H1 (cell line): Measurements from ENCODE around the gene KDM6A. TPM values are rescaled to one million over a fixed set of nuclear protein-coding genes. Genes with fewer than 3 reads are reported as not detected.

Experiments
- CHD7 ChIP-seq: fragments of 300-600 bp; sonication (generic); IDR thresholded peaks from 2 replicates; pipeline ENCODE4 v1.7.1; 2012; ENCODE audit warnings: low read length, moderate library complexity, mild to moderate bottlenecking, inconsistent platforms; ENCODE audit not compliant: insufficient replicate concordance
- MAX ChIP-seq: IDR thresholded peaks from 2 replicates; pipeline ENCODE4 v1.6.1; 2012; ENCODE audit warnings: inconsistent platforms
- SIX5 ChIP-seq: IDR thresholded peaks from 2 replicates; pipeline ENCODE4 v1.6.1; 2011; ENCODE audit warnings: mild to moderate bottlenecking, low read depth, low read length
- polyA plus RNA-seq, 7 experiments: library from polyadenylated mRNA; depleted of rRNA in 3 of 7; stranded (reverse) in 5 of 7; unstranded in 2 of 7; fragments of >200 nt in 5 of 7; fragments of 200-250 nt in 2 of 7; gene quantifications; 1 replicate in 5 of 7; 2 replicates in 1 of 7; 4 replicates in 1 of 7; pipeline versions ENCODE4 v1.2.1 to v1.2.3, GENCODE V29; 2011 to 2013; ENCODE audit warnings: missing spikeins in 2 of 7, mixed read lengths in 2 of 7
- total RNA-seq: library from RNA; stranded (reverse); fragmentation: NEBNext Ultra II Directional; extraction: Animal tissue kit (Norgen Biotek cat#: 25700); gene quantifications from 2 replicates; pipeline ENCODE4 v1.2.1, GENCODE V29; 2021

KDM6A gene
- total and polyA plus RNA-seq, 2 of the 8 experiments (the other 6 are each of a cell fraction or from before 2014, with no cell fraction given), result 43.5 to 58.4 TPM

- TF ChIP-seq CHD7, result no peak
- no peak for TF ChIP-seq MAX
- no peak for TF ChIP-seq SIX5
Measured at GRCh38 chrX:45150821-45151220, 277.8 kb downstream of the KDM6A start (continued).
